H9 (cell line): ENCODE measurements around the gene HOXB8. TPM values are rescaled to one million over a fixed set of nuclear protein-coding genes. Genes with fewer than 3 reads are reported as not detected.

Experiments used
- DNase-seq: peaks from one replicate; pipeline ENCODE4 v3.0.0-alpha.2; 2017
- H2AFZ ChIP-seq: one replicate; pipeline ENCODE4 v1.6.1; 2013; ENCODE audit warnings: mild to moderate bottlenecking, low read length, control low read depth, moderate library complexity
- H2AK5ac ChIP-seq: 2 replicates; pipeline ENCODE4 v1.6.1; 2013; ENCODE audit warnings: low read length, control low read depth, mixed read lengths; ENCODE audit not compliant: insufficient read length
- H2BK120ac ChIP-seq: one replicate; pipeline ENCODE4 v1.6.1; 2013; ENCODE audit warnings: low read depth, mild to moderate bottlenecking, low read length, control low read depth, inconsistent platforms; ENCODE audit not compliant: poor library complexity, severe bottlenecking
- H2BK12ac ChIP-seq: 2 replicates; pipeline ENCODE4 v1.6.1; 2013; ENCODE audit warnings: low read length, control low read depth, mixed read lengths, low read depth; ENCODE audit not compliant: insufficient read length
- H2BK15ac ChIP-seq: 2 replicates; pipeline ENCODE4 v1.6.1; 2013; ENCODE audit warnings: low read depth, low read length, control low read depth
- H2BK20ac ChIP-seq: one replicate; pipeline ENCODE4 v1.6.1; 2013; ENCODE audit warnings: low read depth, mild to moderate bottlenecking, low read length, control low read depth, inconsistent platforms; ENCODE audit not compliant: poor library complexity, severe bottlenecking
- H2BK5ac ChIP-seq: 2 replicates; pipeline ENCODE4 v1.6.1; 2013; ENCODE audit warnings: low read length, control low read depth, mixed read lengths; ENCODE audit not compliant: insufficient read length
- H3K14ac ChIP-seq: 2 replicates; pipeline ENCODE4 v1.6.1; 2013; ENCODE audit warnings: low read length, control low read depth; ENCODE audit not compliant: insufficient read depth
- H3K18ac ChIP-seq: 2 replicates; pipeline ENCODE4 v1.6.1; 2013; ENCODE audit warnings: low read depth, mild to moderate bottlenecking, mixed read lengths, low read length, control low read depth; ENCODE audit not compliant: insufficient read length
- H3K23ac ChIP-seq: 2 replicates; pipeline ENCODE4 v1.6.1; 2013; ENCODE audit warnings: low read length, control low read depth, mixed read lengths, low read depth; ENCODE audit not compliant: insufficient read length
- H3K23me2 ChIP-seq: 2 replicates; pipeline ENCODE4 v1.6.1; 2013; ENCODE audit warnings: low read depth, mild to moderate bottlenecking, mixed read lengths, low read length, control low read depth; ENCODE audit not compliant: insufficient read length, poor library complexity, severe bottlenecking
- H3K27ac ChIP-seq: 2 replicates; pipeline ENCODE4 v1.5.1; 2013; ENCODE audit warnings: low read length, control low read depth, mixed read lengths, low read depth; ENCODE audit not compliant: insufficient read length
- H3K27me3 ChIP-seq: 2 replicates; pipeline ENCODE4 v1.6.1; 2013; ENCODE audit warnings: low read length, control low read depth, inconsistent platforms; ENCODE audit not compliant: insufficient read depth
- H3K4ac ChIP-seq: 2 replicates; pipeline ENCODE4 v1.6.1; 2013; ENCODE audit warnings: low read depth, mild to moderate bottlenecking, control low read depth, inconsistent platforms, low read length, moderate library complexity
- H3K4me1 ChIP-seq: 2 replicates; pipeline ENCODE4 v1.6.1; 2013; ENCODE audit warnings: low read length, control low read depth, inconsistent platforms; ENCODE audit not compliant: insufficient read depth
- H3K4me2 ChIP-seq: 2 replicates; pipeline ENCODE4 v1.6.1; 2013; ENCODE audit warnings: low read length, control low read depth, mixed read lengths; ENCODE audit not compliant: insufficient read length, insufficient read depth
- H3K56ac ChIP-seq: 2 replicates; pipeline ENCODE4 v1.6.1; 2013; ENCODE audit warnings: low read depth, mild to moderate bottlenecking, mixed read lengths, low read length, control low read depth; ENCODE audit not compliant: insufficient read length
- H3K79me1 ChIP-seq: 2 replicates; pipeline ENCODE4 v1.6.1; 2013; ENCODE audit warnings: low read depth, mild to moderate bottlenecking, moderate library complexity, low read length, control low read depth, inconsistent platforms; ENCODE audit not compliant: insufficient read depth, poor library complexity, severe bottlenecking
- H3K79me2 ChIP-seq: 2 replicates; pipeline ENCODE4 v1.6.1; 2013; ENCODE audit warnings: low read length, control low read depth, inconsistent platforms; ENCODE audit not compliant: insufficient read depth
- H3K9ac ChIP-seq: 2 replicates; pipeline ENCODE4 v1.6.1; 2013; ENCODE audit warnings: low read length, control low read depth, mixed read lengths; ENCODE audit not compliant: insufficient read length; ENCODE audit errors: extremely low read depth
- H3K9me3 ChIP-seq: one replicate; pipeline ENCODE4 v1.6.1; 2013; ENCODE audit warnings: low read depth, low read length, inconsistent platforms; ENCODE audit not compliant: control insufficient read depth
- H3T11ph ChIP-seq: one replicate; pipeline ENCODE4 v1.6.1; 2013; ENCODE audit warnings: mild to moderate bottlenecking, low read length, control low read depth, inconsistent platforms
- H4K20me1 ChIP-seq: one replicate; pipeline ENCODE4 v1.6.1; 2013; ENCODE audit not compliant: control insufficient read depth, insufficient read length, insufficient read depth
- H4K5ac ChIP-seq: 2 replicates; pipeline ENCODE4 v1.6.1; 2013; ENCODE audit warnings: low read depth, mild to moderate bottlenecking, mixed read lengths, low read length, control low read depth; ENCODE audit not compliant: insufficient read length
- H4K8ac ChIP-seq: replicated peaks from 2 replicates; pipeline ENCODE4 v1.6.1; 2013; ENCODE audit warnings: low read length, control low read depth, mixed read lengths, low read depth; ENCODE audit not compliant: insufficient read length
- H4K91ac ChIP-seq: 2 replicates; pipeline ENCODE4 v1.6.1; 2013; ENCODE audit warnings: low read depth, mild to moderate bottlenecking, moderate library complexity, mixed read lengths, low read length, control low read depth; ENCODE audit not compliant: insufficient read length
- H3K27ac Mint-ChIP-seq, 3 experiments: 2 replicates in 2 of 3; 3 replicates in 1 of 3; pipeline ENCODE4 v1.8.0; 2020 to 2021; ENCODE audit warnings: mixed read lengths in 3 of 3, mild to moderate bottlenecking in 1 of 3, moderate library complexity in 1 of 3
- H3K27me3 Mint-ChIP-seq: 2 replicates; pipeline ENCODE4 v1.8.0; 2021; ENCODE audit warnings: low read depth, mild to moderate bottlenecking, moderate library complexity, mixed read lengths
- H3K36me3 Mint-ChIP-seq, 3 experiments: 2 replicates in 2 of 3; 3 replicates in 1 of 3; pipeline ENCODE4 v1.8.0; 2020 to 2021; ENCODE audit warnings: low read depth in 3 of 3, mixed read lengths in 3 of 3; ENCODE audit not compliant: insufficient read depth in 1 of 3
- H3K4me1 Mint-ChIP-seq, 2 experiments: 2 replicates each; pipeline ENCODE4 v1.8.0; 2020; ENCODE audit warnings: mixed read lengths in 2 of 2
- H3K4me3 Mint-ChIP-seq, 2 experiments: 2 replicates in 1 of 2; 3 replicates in 1 of 2; pipeline ENCODE4 v1.8.0; 2020 to 2021; ENCODE audit warnings: mild to moderate bottlenecking in 2 of 2, mixed read lengths in 2 of 2, moderate library complexity in 1 of 2
- H3K9me3 Mint-ChIP-seq, 2 experiments: 2 replicates in 1 of 2; 3 replicates in 1 of 2; pipeline ENCODE4 v1.8.0; 2020; ENCODE audit warnings: mild to moderate bottlenecking in 2 of 2, mixed read lengths in 2 of 2, moderate library complexity in 1 of 2
- CTCF ChIP-seq: fragments of 200-600 bp; sonication (generic); conservative IDR thresholded peaks from 3 replicates; pipeline ENCODE4 v1.8.0; 2021; ENCODE audit warnings: antibody characterized with exemption, mild to moderate bottlenecking
- WGBS: extraction: QIAGEN DNeasy Blood & Tissue Kit; methylation state at CpG from one replicate; pipeline ENCODE4 v1.1.7; 2013; ENCODE audit warnings: missing lambda C conversion rate, low lambda C conversion rate, mixed read lengths; ENCODE audit not compliant: insufficient read length; ENCODE audit errors: extremely low coverage; 5-methylcytosine and 5-hydroxymethylcytosine counted together
- total RNA-seq: library from RNA; stranded (reverse); gene quantifications from 2 replicates; pipeline ENCODE4 v1.2.1, GENCODE V29; 2021

The HOXB8 gene
- total RNA-seq, 1 experiment from 2014 or later, result not detected

DNA sequence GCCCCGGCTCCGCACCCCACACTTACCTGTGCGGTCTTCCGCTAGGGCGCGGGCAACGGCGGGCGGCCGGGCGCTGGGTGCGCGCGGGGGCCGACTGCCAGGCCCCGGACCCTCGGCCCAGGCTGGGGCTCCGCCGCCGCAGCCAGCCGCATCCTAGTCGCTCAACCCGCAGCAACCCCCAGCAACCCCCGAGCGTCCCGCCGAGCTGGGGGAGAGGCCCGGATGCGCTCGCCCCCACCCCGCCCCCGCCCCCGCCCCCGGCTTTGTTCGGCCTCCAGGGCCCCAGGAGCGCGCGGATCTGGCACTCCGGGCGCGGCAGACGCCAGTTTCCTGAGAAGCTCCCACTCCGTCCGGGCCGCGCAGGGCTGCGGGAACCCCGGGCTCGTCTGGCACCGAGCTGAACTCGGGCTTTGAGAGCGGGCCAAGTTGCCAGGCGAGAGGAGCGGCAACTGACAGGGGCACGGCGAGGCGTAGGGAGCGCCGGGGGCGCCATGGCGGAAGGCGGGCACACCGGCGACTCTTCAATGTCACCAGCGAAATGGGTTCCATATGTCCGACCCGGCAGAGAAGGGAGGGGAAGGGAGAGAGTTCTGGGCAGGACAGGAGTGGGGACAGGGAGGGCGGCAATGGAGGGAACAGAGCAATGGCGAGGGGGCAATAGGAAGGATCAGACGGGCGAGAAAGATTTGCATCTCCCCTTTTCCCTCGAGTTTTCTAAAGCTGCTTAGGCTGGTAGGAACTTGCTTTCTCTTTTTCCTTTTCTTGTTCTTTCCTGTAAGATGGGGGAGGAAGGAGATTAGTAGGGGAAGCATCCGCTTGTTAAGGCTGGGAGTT, 50.7 kb downstream of the HOXB8 start:
- Histone ChIP-seq H3K23me2 (no peaks in the 10 kb centered on the region), H3K79me1 (no peaks in the 10 kb centered on the region), H3K4me1 (peaks cover 2% of the 10 kb centered on the region; the same call in 1 of the 2 replicates), H4K8ac (no peak overlapping the region), H4K5ac (no peak overlapping the region), H2BK15ac (no peak overlapping the region), H3K27me3 (peaks cover 99% of the 10 kb centered on the region), H3K14ac (no peak overlapping the region), H3K18ac (no peak overlapping the region), H3K4ac (no peak overlapping the region), H4K20me1 (peaks cover 2% of the 10 kb centered on the region), H3K23ac (no peak overlapping the region), H3K4me2 (peak overlapping the region; percentile 7), H4K91ac (no peak overlapping the region), H3K56ac (no peak overlapping the region), H3T11ph (no peak overlapping the region), H2BK20ac (no peak overlapping the region), H2BK12ac (no peak overlapping the region), H3K79me2 (no peaks in the 10 kb centered on the region), H3K27ac (no peak overlapping the region), H2AK5ac (no peak overlapping the region), H3K9me3 (no peaks in the 10 kb centered on the region), H2BK5ac (no peak overlapping the region), H2AFZ (no peak overlapping the region), H3K9ac (no peak overlapping the region), H2BK120ac (no peak overlapping the region)
- H3K27me3 Mint-ChIP-seq, result peaks cover 46% of the 10 kb centered on the region
- H3K9me3 Mint-ChIP-seq, result peaks cover 0 to 10% of the 10 kb centered on the region in 2 experiments; a peak in 2 of 5 replicates
- no CpG with 5 or more reads among the region's 73 CpGs for WGBS
- H3K4me3 Mint-ChIP-seq, result peak overlapping the region; percentile 7 to 63; a peak in 3 of 5 replicates
- TF ChIP-seq CTCF, result no peak
- H3K27ac Mint-ChIP-seq, result no peak overlapping the region
- DNase-seq, result peak; percentile 58
- H3K4me1 Mint-ChIP-seq, result peaks cover 3 to 13% of the 10 kb centered on the region in 2 experiments; a peak in 3 of 4 replicates
- no peaks in the 10 kb centered on the region; a peak in 1 of 7 replicates for H3K36me3 Mint-ChIP-seq
